ENCODE results near the gene NMNAT3. TPM values are rescaled to one million over a fixed set of nuclear protein-coding genes. Genes with fewer than 3 reads are reported as not detected.

Gene NMNAT3
- total RNA-seq, 1 experiment from 2014 or later: 4.8 TPM

- Histone ChIP-seq H3K9ac (ENCODE audit: low read length) (no peak overlapping the region), H3K27ac (ENCODE audit: low read length) (no peak overlapping the region), H3K27me3 (ENCODE audit: low read length) (no peaks in the 10 kb centered on the region), H3K9me3 (ENCODE audit: low read length) (no peaks in the 10 kb centered on the region), H3K4me1 (ENCODE audit: insufficient read depth, low read length) (no peaks in the 10 kb centered on the region), H3K79me2 (ENCODE audit: low read length) (no peaks in the 10 kb centered on the region), H4K20me1 (ENCODE audit: low read length) (no peaks in the 10 kb centered on the region), H2AFZ (ENCODE audit: low read length) (no peak overlapping the region), H3F3A (ENCODE audit: low read length, unreplicated experiment) (no peaks in the 10 kb centered on the region), H3K4me3 (ENCODE audit: low read length) (no peak overlapping the region), H3K4me2 (ENCODE audit: low read length) (no peak overlapping the region), H3K9me2 (replicated peaks; ENCODE audit: low read length) (no peaks in the 10 kb centered on the region), H3K36me3 (ENCODE audit: low read depth, low read length) (no peaks in the 10 kb centered on the region)
- TF ChIP-seq EZH2phosphoT487 (IDR thresholded peaks at IDR 0.05; ENCODE audit: borderline replicate concordance, low read length) (no peak), EZH2 (IDR thresholded peaks at IDR 0.05; ENCODE audit: low read length, unreplicated experiment) (no peak)
- TF ChIP-seq, protein P1, sequence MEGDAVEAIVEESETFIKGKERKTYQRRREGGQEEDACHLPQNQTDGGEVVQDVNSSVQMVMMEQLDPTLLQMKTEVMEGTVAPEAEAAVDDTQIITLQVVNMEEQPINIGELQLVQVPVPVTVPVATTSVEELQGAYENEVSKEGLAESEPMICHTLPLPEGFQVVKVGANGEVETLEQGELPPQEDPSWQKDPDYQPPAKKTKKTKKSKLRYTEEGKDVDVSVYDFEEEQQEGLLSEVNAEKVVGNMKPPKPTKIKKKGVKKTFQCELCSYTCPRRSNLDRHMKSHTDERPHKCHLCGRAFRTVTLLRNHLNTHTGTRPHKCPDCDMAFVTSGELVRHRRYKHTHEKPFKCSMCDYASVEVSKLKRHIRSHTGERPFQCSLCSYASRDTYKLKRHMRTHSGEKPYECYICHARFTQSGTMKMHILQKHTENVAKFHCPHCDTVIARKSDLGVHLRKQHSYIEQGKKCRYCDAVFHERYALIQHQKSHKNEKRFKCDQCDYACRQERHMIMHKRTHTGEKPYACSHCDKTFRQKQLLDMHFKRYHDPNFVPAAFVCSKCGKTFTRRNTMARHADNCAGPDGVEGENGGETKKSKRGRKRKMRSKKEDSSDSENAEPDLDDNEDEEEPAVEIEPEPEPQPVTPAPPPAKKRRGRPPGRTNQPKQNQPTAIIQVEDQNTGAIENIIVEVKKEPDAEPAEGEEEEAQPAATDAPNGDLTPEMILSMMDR (conservative IDR thresholded peaks at IDR 0.05; ENCODE audit: low read depth, low read length): no peak
- ATAC-seq: no peak
- no peak for DNase-seq
- intact Hi-C loops (cut with micrococcal nuclease): no loop called here
- ChIA-PET CTCF (no interaction called here), POLR2A (ENCODE audit: unreplicated experiment) (no interaction called here)
- BruUV-seq (replicated peaks): no TSS peak
Measured at GRCh38 chr3:139694542-139694941, 16.8 kb upstream of the NMNAT3 start.

DNA sequence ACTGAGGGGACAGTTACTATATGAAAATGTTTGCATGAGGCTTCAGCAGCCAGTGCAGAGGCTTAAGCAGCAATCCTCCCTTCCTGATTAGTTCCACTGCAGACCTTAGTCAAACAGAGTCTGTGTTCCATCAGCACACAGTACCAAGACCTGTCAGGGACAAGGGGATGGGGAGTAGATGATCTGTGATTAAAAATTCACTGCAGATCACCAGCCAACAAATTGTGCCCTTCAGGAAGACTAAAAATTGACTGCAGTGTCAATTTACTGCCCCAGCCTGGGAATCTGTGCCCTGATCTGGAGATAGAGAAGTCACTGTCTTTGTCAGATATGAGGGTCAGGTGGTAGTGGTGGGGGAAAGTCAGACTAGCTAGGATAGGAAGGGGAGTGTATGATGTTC, 13.8 kb upstream of the NMNAT3 start:
- ChIA-PET CTCF (no interaction called here), POLR2A (ENCODE audit: unreplicated experiment) (no interaction called here)
- no peak for TF ChIP-seq EZH2phosphoT487 (IDR thresholded peaks at IDR 0.05; ENCODE audit: borderline replicate concordance, low read length)
- TF ChIP-seq EZH2 (IDR thresholded peaks at IDR 0.05; ENCODE audit: low read length, unreplicated experiment): no peak
- TF ChIP-seq, protein P1 (conservative IDR thresholded peaks at IDR 0.05; ENCODE audit: low read depth, low read length): no peak
- Histone ChIP-seq H3K79me2 (ENCODE audit: low read length) (no peaks in the 10 kb centered on the region), H3K4me2 (ENCODE audit: low read length) (no peak overlapping the region), H4K20me1 (ENCODE audit: low read length) (no peaks in the 10 kb centered on the region), H3K9ac (ENCODE audit: low read length) (no peak overlapping the region), H3F3A (ENCODE audit: low read length, unreplicated experiment) (no peaks in the 10 kb centered on the region), H3K27me3 (ENCODE audit: low read length) (no peaks in the 10 kb centered on the region), H3K4me3 (ENCODE audit: low read length) (no peak overlapping the region), H2AFZ (ENCODE audit: low read length) (no peak overlapping the region), H3K27ac (ENCODE audit: low read length) (no peak overlapping the region), H3K9me3 (ENCODE audit: low read length) (no peaks in the 10 kb centered on the region), H3K9me2 (replicated peaks; ENCODE audit: low read length) (no peaks in the 10 kb centered on the region), H3K4me1 (ENCODE audit: insufficient read depth, low read length) (no peaks in the 10 kb centered on the region), H3K36me3 (ENCODE audit: low read depth, low read length) (no peaks in the 10 kb centered on the region)
- intact Hi-C loops (cut with micrococcal nuclease): no loop called here
- DNase-seq (no peak), ATAC-seq (no peak)
- no TSS peak for BruUV-seq (replicated peaks)

DNA sequence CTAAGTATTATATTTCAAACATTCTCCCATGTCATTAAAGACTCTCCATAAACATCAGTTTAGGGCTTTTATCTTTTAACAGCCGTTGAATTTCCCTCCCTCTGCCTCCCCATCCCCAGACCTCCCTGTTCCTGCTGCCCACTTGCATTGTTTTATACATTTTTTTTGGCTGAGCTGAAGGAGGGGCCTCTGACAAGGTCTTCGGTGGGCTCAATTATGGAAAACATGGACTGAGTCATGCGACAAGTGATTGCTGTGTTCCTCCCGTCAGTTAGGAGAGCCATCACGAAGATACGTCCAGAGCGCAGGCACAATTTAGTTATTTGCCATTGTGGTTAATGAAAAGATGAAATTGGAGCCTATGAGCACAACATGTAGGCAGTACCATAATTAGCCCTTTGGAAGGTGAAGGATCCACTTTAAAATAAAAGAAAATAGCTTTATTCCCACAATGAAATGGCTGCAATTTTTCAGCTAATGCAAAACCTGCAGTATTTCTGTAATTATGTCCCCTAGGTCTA, 12.0 kb upstream of the NMNAT3 start:
- H3K9me2 ChIP-seq (replicated peaks; ENCODE audit: low read length): no peaks in the 10 kb centered on the region
- no peak overlapping the region for H3K4me3 ChIP-seq (ENCODE audit: low read length)
- H3K27me3 ChIP-seq (ENCODE audit: low read length): no peaks in the 10 kb centered on the region
- BruUV-seq (replicated peaks): no TSS peak
- ChIA-PET POLR2A (ENCODE audit: unreplicated experiment) (no interaction called here), CTCF (no interaction called here)
- no peak overlapping the region for H2AFZ ChIP-seq (ENCODE audit: low read length)
- TF ChIP-seq EZH2 (IDR thresholded peaks at IDR 0.05; ENCODE audit: low read length, unreplicated experiment): no peak
- TF ChIP-seq, protein P1 (conservative IDR thresholded peaks at IDR 0.05; ENCODE audit: low read depth, low read length): no peak
- no peak overlapping the region for H3K9ac ChIP-seq (ENCODE audit: low read length)
- ATAC-seq: no peak
- no peak overlapping the region for H3K4me2 ChIP-seq (ENCODE audit: low read length)
- DNase-seq: no peak
- H4K20me1 ChIP-seq (ENCODE audit: low read length): no peaks in the 10 kb centered on the region
- H3K4me1 ChIP-seq (ENCODE audit: insufficient read depth, low read length): no peaks in the 10 kb centered on the region
- H3K9me3 ChIP-seq (ENCODE audit: low read length): no peaks in the 10 kb centered on the region
- no peaks in the 10 kb centered on the region for H3K36me3 ChIP-seq (ENCODE audit: low read depth, low read length)
- H3K27ac ChIP-seq (ENCODE audit: low read length): no peak overlapping the region
- no peaks in the 10 kb centered on the region for H3F3A ChIP-seq (ENCODE audit: low read length, unreplicated experiment)
- intact Hi-C loops (cut with micrococcal nuclease): no loop called here
- no peaks in the 10 kb centered on the region for H3K79me2 ChIP-seq (ENCODE audit: low read length)
